ENCODE results near the gene TTN.

The TTN gene

DNA sequence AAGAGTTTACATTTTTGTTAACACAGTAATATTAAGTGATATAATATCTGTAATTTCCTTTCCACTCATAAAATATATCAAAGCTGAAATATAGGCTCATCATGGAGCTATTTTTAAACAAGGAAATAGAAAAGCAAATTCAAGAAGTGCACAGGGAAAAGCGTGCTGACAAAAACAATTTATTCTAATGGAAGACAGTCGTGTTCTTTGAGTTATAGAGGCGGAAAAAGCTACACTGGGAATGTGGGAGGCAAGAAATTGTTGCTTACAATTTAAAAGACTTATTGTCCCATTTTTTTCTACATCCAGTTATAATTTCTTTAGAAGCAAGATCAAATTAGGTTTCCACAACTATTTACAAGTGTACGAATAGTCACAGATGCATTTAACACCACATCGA lies 3.2 kb upstream of the TTN start:
- DNase-seq, result no peak

- DNase-seq, result no peak
Observed at GRCh38 chr2:178806543-178806942, 680 bp downstream of the TTN start.

DNA sequence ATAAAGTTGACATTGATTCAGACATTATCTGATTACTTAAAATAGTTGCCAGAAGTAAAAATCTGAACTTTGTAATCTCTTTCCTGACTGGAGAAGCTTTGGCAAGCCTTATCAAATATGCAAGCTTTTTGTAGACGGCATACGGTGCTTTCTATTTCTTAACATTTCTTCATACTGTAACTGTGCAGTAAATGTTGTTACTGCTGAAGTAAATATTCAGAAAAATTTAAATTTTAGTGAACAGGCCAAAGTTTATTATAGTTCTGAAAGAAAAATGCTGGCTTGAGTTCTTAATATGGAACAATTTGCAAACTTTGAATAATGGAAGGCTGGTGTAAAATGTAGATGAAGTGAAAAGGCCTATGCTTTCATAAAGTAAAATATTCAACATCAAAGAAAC lies 1.8 kb downstream of the TTN start:
- DNase-seq, result no peak

DNA sequence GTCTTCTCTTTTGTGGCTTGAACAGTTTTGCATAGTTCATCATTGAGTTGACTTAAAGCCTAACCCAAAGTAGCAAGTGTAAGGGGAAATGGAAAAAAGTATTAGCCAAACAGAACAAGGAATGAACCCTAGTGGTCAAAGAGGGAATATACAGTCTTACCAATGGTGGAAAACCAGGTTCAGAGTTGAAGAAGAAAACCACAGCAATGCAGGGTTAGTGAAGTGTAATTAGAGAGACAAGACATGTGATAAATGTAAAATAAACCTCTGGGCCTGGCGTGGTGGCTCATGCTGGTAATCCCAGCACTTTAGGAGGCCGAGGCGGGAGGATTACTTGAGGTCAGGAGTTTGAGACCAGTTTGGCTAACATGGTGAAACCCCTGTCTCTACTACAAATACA lies 2.4 kb downstream of the TTN start:
- DNase-seq, result peak; percentile 15

GRCh38 chr2:178800510-178800909 lies 6.7 kb downstream of the TTN start:
- no peak for DNase-seq

- no peak for DNase-seq
Observed at GRCh38 chr2:178799305-178799704, 7.9 kb downstream of the TTN start.

- DNase-seq, result peak; percentile 39
Observed at GRCh38 chr2:178796079-178796677, 11.0 kb downstream of the TTN start.

GRCh38 chr2:178787934-178788333 lies 19.3 kb downstream of the TTN start:
- DNase-seq, result no peak

DNA sequence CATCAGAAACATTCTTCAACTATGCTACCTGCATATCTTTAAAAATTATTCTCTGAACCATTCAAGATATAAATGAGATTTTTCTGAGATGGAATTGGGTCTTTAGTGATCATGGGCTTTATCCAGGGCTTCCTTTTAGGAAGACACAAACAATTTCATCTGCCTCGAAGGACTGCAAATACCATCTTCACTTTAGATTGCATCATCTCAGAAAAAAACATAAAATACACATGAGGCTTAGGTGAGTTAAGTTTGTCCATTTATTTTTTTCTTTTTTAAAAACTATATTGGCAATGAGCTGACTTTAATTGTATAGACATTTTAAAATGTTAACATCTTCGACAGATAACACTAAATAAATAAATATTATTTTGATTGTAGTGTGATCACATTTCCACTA lies 20.1 kb downstream of the TTN start:
- DNase-seq, result no peak

- no peak for DNase-seq
Observed at GRCh38 chr2:178783889-178784288, 23.3 kb downstream of the TTN start.

DNA sequence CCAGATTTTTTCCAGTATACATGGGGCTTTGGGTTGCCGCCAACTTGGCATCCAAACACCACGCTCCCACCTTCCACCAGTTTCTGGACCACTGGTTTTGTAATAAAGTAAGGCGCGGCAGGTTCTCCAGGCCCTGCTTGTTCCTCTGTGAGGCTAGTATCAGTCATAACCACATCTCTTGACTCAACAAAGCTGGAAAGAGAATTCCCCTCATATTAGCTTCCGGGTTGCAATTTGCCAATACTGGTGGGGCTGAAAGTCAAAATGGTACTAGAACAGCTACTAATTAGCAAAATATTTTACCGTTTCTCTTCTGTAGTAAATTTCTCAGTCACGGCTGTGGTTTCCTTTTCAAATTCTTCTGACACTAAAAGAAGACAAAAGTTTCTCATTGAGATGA lies 25.0 kb downstream of the TTN start:
- no peak for DNase-seq

GRCh38 chr2:178777577-178777976 lies 29.6 kb downstream of the TTN start:
- DNase-seq, result no peak

DNA sequence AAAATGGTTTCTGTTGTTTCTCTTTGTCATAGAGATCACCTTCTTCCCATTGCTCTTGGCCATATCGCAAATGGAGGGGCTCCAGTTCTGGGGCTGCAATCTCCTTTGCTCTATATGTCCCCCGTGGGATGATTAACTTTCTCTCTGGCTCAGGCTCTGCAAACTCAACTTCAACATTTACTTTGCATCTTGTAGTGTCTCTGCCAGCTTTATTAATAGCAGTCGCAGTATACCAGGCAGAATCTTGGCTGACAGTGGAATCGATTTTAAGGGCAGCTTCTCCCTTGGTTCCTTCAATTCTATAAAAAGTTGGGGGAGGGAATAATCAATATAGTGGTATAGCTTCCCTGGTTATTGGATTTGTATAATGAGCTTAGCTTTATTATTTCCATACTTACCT lies 30.5 kb downstream of the TTN start:
- DNase-seq, result no peak

- no peak for DNase-seq
Observed at GRCh38 chr2:178775975-178776374, 31.2 kb downstream of the TTN start.

GRCh38 chr2:178770518-178770917 lies 36.7 kb downstream of the TTN start:
- DNase-seq, result no peak

GRCh38 chr2:178767094-178768060 lies 39.8 kb downstream of the TTN start:
- peak; percentile 83 for DNase-seq

- DNase-seq, result no peak
Observed at GRCh38 chr2:178764097-178764496, 43.1 kb downstream of the TTN start.

- DNase-seq, result peak; percentile 58
Observed at GRCh38 chr2:178761759-178762371, 45.4 kb downstream of the TTN start.

DNA sequence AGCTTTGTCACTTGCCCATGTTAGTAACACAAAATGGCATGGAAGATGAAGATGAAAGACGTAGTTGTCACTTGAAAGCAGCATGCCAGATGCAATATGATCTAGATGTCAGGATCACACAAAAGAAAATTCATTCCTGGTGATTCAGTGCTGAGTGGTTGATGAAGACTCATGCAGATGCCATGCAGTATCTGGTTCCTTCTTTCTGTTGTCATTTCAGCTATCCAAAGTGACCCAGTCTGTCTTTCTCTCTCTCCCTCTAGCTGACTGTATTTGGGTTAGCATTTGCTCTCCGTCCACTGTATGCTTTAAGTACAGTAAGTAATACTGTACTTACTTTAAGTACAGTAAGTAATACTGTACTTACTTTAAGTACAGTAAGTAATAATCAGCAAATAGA lies 50.4 kb downstream of the TTN start:
- DNase-seq, result no peak

GRCh38 chr2:178756343-178756742 lies 50.9 kb downstream of the TTN start:
- DNase-seq, result no peak

- DNase-seq, result no peak
Observed at GRCh38 chr2:178747767-178748166, 59.5 kb downstream of the TTN start.

- no peak for DNase-seq
Observed at GRCh38 chr2:178734518-178734917, 72.7 kb downstream of the TTN start.

DNA sequence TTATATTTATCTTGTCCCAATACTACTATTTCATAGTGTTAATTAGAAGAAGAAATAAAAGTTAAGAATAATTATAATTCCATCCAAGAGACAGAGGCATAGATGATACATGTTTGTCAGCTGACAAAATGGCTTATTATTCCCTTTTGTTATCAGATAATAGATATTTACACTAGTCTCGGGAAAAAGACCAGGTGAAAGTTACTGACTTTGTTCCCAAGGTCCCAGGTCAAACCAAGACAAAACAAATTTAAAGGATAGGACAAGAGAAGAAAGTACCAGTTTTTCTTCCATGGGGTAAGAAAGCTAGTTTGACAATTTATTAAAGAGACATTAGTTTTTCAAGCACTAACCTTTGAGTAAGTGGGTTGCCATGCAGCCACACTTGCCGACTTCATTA lies 73.2 kb downstream of the TTN start:
- DNase-seq, result no peak

DNA sequence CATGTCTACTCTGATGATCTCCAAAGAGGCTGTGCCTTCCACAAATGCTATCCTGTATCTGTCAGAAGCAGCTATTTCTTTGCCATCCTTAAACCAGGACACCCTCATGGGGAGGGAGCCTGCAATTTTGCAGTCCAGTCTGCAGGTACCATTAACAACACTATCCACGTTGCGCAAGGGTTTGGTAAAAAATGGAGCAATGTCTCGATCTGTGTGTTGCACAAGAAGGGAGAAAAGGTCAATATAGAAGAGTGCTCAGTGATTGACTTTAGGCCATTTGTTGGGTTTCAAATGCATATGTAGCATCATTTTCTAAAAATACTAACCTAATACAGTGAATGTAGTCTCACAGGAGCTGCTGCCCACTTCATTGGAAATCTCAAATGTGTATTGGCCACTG lies 74.3 kb downstream of the TTN start:
- no peak for DNase-seq

All from NCI-H1105 treated with DMSO at 0.1 percent for 48 hours (cell line).